D341Med (cell line): ENCODE data around the gene TPSB2.
"Not testable (repeated sequence)": the region's sequence is repeated elsewhere in the genome, so short reads cannot be mapped to it uniquely, and the experiment has no call there.

Experiments used
- DNase-seq: peaks from one replicate; pipeline ENCODE4 v3.0.0; 2012; ENCODE audit warnings: low spot score

The TPSB2 gene

DNA sequence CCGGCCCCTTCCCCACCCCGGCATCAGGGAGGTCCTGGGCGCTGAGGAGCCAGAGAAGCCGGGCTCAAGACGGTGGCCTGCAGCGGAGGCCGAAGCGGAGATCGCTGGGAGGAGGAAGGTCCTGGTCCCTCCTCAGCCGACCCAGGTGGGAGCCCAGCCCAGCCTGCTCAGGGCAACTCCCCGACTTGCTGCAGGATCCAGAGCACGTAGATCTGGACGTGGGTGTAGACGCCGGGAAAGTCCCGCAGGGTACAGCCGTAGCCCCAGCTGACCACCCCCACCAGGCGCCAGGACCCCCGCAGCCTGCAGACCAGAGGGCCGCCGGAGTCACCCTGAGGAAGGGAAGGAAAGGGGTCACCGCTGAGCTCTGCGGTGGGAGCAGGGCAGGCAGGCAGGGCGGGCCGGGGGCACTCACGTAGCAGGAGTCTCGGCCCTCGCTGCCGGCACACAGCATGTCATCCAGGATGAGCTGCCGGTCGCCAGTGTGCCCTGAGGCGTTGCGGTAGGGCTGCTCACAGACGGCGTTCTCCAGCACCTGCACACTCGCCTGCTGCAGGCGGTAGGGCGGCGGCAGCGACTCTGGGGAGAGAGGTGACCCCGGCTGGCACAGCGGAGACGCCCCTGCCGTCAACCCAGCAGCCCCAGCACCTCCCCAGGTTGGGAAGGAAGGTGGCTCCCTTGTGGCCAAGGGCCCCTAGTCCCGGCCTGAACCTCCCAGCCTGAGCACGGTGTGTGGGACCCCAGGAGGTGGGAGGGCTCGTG lies 31.3 kb upstream of the TPSB2 start:
- DNase-seq: no peak

DNA sequence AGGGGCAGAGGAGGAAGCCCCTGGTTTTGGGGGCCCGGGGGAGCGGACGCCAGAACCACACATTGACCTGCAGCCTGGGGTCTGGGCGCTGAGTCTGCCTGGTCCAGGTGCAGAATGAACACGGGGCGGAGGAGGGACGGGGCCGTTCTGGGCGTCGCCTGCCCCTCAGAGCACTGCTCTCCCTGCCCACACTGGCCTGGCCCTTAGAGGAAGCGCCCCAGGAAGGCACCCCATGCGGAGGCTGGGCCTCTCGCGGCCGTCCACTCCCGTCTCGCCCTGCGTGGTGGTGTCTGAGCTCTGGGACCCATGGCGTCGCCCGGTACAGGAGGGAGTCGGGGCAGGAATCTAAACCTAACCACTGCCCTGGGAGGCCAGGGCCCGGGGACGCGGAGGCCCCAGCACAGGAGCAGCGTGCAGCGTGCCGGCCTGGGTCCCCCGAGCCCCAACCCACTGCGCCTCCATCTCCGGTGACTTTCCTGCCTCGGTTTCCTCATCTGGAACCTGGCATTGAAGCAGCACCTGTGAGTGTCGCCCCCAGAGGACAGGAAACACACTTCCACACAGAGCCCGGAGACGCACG lies 30.2 kb upstream of the TPSB2 start:
- DNase-seq: no peak

DNA sequence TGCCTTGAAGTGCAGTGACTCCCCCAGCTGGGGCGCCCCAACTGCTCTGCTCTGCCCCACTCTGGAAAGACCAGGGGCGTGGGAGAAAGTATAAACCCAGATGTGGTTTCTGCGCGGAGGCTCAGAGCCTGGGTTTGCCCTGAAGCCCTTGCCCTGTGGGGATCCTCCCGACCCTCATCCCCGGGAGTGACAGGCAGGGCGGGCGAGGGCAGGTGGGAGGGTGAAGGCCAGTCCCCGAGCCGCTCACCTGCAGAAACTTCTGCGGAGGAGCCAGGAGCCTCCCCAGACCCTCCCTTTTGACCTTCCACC lies 29.7 kb upstream of the TPSB2 start:
- no peak for DNase-seq

DNA sequence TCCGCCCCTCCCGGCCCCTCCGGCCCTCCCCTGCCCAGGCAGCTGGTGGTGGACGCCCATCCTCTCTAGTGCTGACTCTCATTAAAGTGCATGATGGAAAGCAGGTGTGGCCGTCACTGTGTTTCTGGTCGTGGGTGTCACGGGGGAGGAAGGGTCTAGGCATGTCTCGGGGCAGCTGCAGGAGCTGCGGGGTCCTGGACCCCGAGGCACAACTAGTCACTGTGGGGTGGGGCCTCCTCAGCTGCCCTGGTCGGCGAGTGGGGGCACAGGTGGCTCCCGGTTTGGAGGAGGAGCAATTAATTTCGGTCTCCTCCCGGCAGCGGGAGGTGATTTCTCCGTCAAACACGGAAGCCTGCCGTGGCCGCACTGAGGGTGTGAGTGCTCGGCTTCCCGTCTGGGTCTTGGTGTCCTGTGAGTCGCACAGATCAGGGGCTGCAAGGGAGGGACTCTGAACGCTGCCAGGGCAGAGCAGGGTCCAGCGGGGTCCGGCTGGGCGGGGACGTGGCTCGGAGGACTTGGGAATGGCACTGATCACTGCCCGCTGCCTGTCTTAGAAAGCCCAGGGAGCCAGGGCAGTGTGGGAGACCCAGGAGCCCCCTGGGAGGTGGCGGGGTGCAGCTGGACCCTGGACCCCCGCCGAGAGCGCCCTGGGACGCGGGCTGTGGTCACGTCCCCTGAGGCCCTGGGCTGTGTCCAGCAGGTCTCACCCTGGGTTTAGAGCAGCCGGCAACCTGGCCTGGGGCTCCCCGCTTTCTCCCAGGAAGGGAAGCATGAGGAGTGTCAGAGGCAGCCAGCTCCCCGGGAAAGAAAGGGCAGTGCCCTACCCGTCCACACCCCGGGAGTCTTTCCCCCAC lies 29.1 kb upstream of the TPSB2 start:
- DNase-seq: no peak

GRCh38 chr16:1258225-1258600 lies 28.2 kb upstream of the TPSB2 start:
- no peak for DNase-seq

- DNase-seq: no peak
These were observed 27.7 kb upstream of the TPSB2 start for GRCh38 chr16:1257561-1258224.

GRCh38 chr16:1256874-1257322 lies 26.9 kb upstream of the TPSB2 start:
- DNase-seq: no peak

- not testable (repeated sequence) for DNase-seq
These were observed 26.4 kb upstream of the TPSB2 start for GRCh38 chr16:1256296-1256873.

DNA sequence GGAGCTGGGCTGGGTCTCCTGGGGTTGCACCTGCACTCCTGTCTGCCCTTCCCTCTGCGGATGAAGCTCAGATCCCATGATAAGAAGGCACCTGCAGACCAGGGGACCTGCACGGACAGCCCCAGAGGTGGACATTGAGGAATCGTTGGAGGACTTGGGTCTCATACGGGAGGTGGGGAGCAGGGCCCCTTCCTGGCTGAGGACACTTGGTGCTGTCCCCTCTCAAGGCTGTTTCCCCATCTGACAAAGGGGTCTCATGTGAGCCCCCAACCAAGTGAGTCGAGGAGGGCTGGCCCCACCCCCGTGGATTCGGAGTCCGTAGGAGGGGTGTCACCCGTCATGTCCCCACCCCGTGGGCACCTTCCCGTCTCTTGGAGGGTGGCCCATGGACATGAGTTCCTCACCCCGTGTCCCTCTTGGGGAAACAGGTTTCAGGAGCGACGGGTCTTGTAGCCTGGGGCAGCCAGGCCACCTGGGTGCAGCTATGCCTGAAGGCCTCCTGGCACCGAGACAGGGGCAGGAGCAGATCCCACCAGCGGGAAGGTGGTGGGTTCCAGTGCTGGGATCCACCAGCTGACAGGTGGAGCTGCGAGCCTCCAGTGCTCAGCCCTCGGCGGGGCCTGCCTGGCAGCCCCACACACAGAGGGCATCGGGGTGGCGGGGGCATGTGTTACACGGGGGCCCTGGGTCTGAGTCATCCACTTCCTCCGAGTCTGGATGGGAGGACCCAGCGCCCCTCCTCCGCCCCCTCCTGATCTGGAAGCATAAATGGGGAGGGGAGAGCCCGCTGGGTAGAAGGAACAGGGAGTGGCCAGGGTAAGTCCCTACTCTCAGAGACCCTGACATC lies 25.5 kb upstream of the TPSB2 start, which contains the start of gene TPSD1:
TSS of gene TPSD1 (plus strand) at position 794 of the 847 bp plus-strand sequence. CDS start 212 bp downstream, outside the sequence.
- not testable (repeated sequence) for DNase-seq

- DNase-seq: not testable (repeated sequence)
These were observed 24.8 kb upstream of the TPSB2 start for GRCh38 chr16:1254821-1255220.

DNA sequence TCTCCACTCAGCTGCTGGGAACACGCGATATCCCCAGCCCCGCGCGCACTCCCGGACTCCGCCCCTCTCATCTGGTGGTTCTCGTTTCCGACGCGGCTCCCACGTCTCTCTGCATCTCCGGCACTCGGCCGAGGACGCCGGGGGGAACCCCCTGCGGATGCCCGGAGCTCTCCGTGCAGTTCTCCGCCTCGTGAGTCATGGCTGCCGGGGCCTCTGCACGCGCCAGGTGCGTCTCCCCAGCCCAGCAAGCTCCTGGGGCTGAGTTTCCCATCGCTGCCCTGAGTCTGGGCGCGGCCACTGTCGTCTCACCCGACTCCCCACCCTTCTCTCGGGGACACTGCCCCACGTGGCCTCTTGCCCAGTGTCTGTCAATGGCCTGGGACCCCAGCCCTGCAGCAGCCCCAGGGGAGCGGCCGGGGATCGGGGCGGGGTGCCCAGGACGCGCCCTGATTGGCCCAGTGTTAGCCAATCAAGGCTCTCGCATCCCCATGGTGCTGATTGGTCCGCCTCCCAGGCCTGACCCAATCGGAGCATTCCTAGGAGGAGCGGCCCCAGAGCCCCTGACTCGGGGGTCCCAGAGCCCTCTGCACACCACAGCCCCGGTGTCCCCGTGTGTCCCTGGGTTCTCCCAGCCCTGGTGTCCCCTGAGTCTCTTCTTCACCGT lies 23.8 kb upstream of the TPSB2 start:
- DNase-seq: not testable (repeated sequence)

- DNase-seq: not testable (repeated sequence)
These were observed 19.2 kb upstream of the TPSB2 start for GRCh38 chr16:1249031-1249755.

GRCh38 chr16:1247903-1248537 lies 18.0 kb upstream of the TPSB2 start:
- DNase-seq: not testable (repeated sequence)

- DNase-seq: no peak
These were observed 15.6 kb upstream of the TPSB2 start for GRCh38 chr16:1245452-1246020.

DNA sequence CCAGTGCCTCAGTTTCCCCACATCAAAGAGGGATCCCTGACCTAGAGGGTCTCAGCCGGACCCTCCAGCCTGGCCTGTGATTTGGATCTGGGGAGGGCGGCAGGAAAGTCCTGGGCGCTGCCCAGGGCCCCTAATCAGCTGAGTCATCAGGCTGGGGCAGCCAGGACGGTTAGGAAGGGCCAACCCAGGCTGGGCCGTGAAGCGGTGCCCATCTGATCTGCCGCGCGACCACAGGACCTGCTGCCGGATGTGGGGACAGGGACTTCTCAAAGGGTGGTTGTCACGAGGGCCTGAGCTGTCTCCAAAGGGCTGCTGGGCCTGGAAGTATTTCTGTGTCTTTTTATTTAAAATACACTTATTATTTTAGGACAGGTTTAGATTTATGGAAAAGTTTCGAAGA lies 14.9 kb upstream of the TPSB2 start:
- no peak for DNase-seq

DNA sequence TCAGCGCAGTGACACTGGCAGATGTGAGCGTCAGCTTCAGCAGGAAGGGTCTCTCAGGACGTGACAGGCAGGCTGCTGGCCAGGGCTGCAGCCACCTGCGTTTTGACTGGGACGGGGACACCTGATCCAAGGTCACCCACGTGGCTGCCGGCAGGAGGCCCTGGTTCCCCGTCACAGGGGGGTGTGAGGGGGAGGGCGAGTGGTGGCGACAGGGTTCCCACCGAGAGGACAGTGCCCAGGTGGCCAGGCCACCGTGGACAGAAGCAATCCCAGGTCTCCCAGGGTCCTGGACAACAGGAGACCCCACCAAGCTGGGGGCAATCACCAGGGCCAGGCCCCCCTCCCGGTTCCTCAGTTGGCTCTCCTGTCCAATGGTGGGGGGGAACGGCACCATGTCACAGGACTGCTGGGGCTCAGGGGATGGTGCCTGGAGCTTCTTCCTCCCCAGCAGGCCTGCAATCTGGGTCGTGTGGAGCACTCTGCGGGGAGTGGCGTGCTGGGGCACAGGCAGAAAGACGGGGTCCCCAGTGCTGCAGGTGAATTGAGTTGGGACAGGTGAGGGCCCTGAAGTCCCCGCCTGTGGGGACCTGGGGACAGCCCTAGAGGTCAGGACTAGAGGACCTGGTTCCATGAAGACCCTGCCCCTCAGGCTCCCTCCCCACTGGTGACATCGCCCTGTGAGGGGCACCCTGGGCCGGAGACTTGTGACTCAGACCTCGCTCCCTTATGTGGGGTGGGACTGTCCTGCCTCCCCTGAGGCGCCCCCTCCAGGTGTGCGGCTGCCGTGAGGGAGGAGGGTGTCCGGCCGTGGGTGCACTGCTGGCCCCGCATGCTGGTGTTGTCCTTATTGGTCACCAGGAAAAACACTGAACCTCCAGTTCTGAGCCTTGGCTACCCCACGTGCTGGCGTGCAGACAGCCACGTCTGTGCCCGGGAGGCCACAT lies 14.2 kb upstream of the TPSB2 start:
- DNase-seq: not testable (repeated sequence)

DNA sequence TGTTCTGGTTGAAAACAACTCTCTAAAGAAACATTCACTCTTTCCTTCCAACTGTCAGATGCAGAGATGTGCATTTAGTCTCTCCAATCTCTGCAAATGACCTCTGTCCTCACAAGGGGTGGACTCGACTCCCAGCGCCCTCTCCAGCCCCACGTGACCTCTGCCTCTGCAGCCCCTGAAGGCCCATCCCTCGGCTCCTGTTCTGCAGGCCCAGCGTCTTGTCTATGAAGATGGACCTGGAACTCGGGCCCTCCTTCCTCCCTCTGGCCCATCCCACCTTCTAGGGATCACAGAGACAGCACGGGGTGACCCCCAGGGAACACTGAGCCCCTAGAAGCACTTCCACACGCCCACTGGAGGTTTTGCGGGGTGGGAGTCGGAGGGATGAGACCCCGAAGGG lies 13.4 kb upstream of the TPSB2 start:
- DNase-seq: not testable (repeated sequence)

DNA sequence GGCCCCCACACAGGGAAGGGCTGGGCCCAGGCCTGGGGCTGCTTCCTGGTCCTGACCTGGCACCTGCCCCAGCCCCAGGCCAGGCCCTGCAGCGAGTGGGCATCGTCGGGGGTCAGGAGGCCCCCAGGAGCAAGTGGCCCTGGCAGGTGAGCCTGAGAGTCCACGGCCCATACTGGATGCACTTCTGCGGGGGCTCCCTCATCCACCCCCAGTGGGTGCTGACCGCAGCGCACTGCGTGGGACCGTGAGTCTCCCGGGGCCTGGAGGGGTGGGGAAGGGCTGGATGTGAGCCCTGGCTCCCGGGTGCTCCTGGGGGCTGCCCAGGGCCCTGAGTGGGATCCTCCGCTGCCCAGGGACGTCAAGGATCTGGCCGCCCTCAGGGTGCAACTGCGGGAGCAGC lies 11.1 kb upstream of the TPSB2 start:
- not testable (repeated sequence) for DNase-seq
